H1 (cell line): Measurements from ENCODE around the gene CRACDL. TPM values are rescaled to one million over a fixed set of nuclear protein-coding genes. Genes with fewer than 3 reads are reported as not detected.

Experiments used
- CTCF ChIA-PET: fragments of 300-600 bp; sonication (Branson Sonifier 250); formaldehyde crosslinking; loops from one replicate; lab custom pipeline; 2021; ENCODE audit not compliant: partially characterized antibody; lab: Charles Lee
- POLR2A ChIA-PET: fragments of 300-600 bp; sonication (Branson Sonifier 250); formaldehyde crosslinking; loops from one replicate; lab custom pipeline; 2021; ENCODE audit warnings: inconsistent platforms; ENCODE audit not compliant: partially characterized antibody; lab: Charles Lee
- DNase-seq, 2 experiments: peaks; one replicate each; pipeline versions ENCODE4 v3.0.0 to v3.0.0-alpha.2; 2010 to 2022; ENCODE audit warnings: low spot score in 2 of 2, low read depth in 1 of 2, mixed read lengths in 1 of 2
- FAIRE-seq: peaks from 2 replicates; lab custom pipeline; 2011; peaks lifted over from hg19 to GRCh38; lab: Jason Lieb, UNC
- H2AFZ ChIP-seq: 2 replicates; pipeline ENCODE4 v1.8.1; 2012; ENCODE audit warnings: low read length, inconsistent platforms
- H2AK5ac ChIP-seq: 2 replicates; pipeline ENCODE4 v1.6.1; 2013; ENCODE audit warnings: low read depth, low read length
- H2BK120ac ChIP-seq: replicated peaks from 2 replicates; pipeline ENCODE3; 2013; ENCODE audit warnings: low read depth, low read length, inconsistent platforms
- H2BK12ac ChIP-seq: 2 replicates; pipeline ENCODE4 v1.6.1; 2013; ENCODE audit warnings: low read depth, low read length
- H2BK15ac ChIP-seq: 2 replicates; pipeline ENCODE4 v1.6.1; 2013; ENCODE audit warnings: low read length
- H2BK20ac ChIP-seq: 2 replicates; pipeline ENCODE4 v1.6.1; 2013; ENCODE audit warnings: low read length
- H2BK5ac ChIP-seq: 2 replicates; pipeline ENCODE4 v1.6.1; 2013; ENCODE audit warnings: low read depth, low read length
- H3K14ac ChIP-seq: 2 replicates; pipeline ENCODE4 v1.6.1; 2013; ENCODE audit warnings: inconsistent platforms; ENCODE audit not compliant: insufficient read length
- H3K18ac ChIP-seq: 2 replicates; pipeline ENCODE4 v1.6.1; 2013; ENCODE audit warnings: low read length; ENCODE audit errors: extremely low read depth
- H3K23ac ChIP-seq: 2 replicates; pipeline ENCODE4 v1.6.1; 2013; ENCODE audit warnings: inconsistent platforms; ENCODE audit not compliant: insufficient read length
- H3K23me2 ChIP-seq: 2 replicates; pipeline ENCODE4 v1.6.1; 2013; ENCODE audit warnings: low read depth, low read length
- H3K27ac ChIP-seq: 2 replicates; pipeline ENCODE4 v1.6.1; 2011; ENCODE audit warnings: low read depth, low read length, inconsistent platforms
- H3K27me3 ChIP-seq, 4 experiments: replicated peaks in 1 of 4; 1 replicate in 1 of 4; 2 replicates in 3 of 4; pipeline versions ENCODE4 v1.6.1 to v1.8.1; 2011 to 2013; ENCODE audit warnings: low read length in 3 of 4, mild to moderate bottlenecking in 3 of 4, inconsistent platforms in 2 of 4, mixed read lengths in 2 of 4, moderate library complexity in 1 of 4; ENCODE audit not compliant: control insufficient read depth in 3 of 4, insufficient read depth in 3 of 4; ENCODE audit errors: extremely low read depth in 1 of 4
- H3K36me3 ChIP-seq, 4 experiments: 2 replicates each; pipeline versions ENCODE4 v1.6.1 to v1.8.1; 2011 to 2013; ENCODE audit warnings: mild to moderate bottlenecking in 4 of 4, low read length in 3 of 4, moderate library complexity in 2 of 4, control low read depth in 1 of 4, inconsistent platforms in 1 of 4; ENCODE audit not compliant: insufficient read depth in 4 of 4, control insufficient read depth in 2 of 4
- H3K4ac ChIP-seq: replicated peaks from 2 replicates; pipeline ENCODE3; 2013; ENCODE audit warnings: low read length, low read depth, mixed read lengths, inconsistent platforms; ENCODE audit not compliant: insufficient read length
- H3K4me1 ChIP-seq, 4 experiments: replicated peaks in 1 of 4; 1 replicate in 1 of 4; 2 replicates in 3 of 4; pipeline versions ENCODE4 v1.6.1 to v1.8.1; 2011 to 2013; ENCODE audit warnings: low read length in 3 of 4, inconsistent platforms in 2 of 4, mixed read lengths in 1 of 4; ENCODE audit not compliant: insufficient read depth in 4 of 4, control insufficient read depth in 3 of 4
- H3K4me2 ChIP-seq, 2 experiments: 2 replicates each; pipeline versions ENCODE4 v1.6.1 to v1.8.1; 2011 to 2013; ENCODE audit warnings: low read depth in 2 of 2, low read length in 2 of 2, control low read depth in 1 of 2, inconsistent platforms in 1 of 2, mild to moderate bottlenecking in 1 of 2; ENCODE audit not compliant: insufficient read depth in 1 of 2
- H3K4me3 ChIP-seq, 4 experiments: fragments of 200-600, 300-600 bp in 1 of 4; sonication (generic), shearing (Covaris generic), sonication (Bioruptor Twin) in 1 of 4; 2 replicates each; pipeline versions ENCODE4 v1.5.1 to v1.8.1; 2011 to 2016; ENCODE audit warnings: low read length in 4 of 4, low read depth in 3 of 4, control low read depth in 2 of 4, inconsistent platforms in 2 of 4, mild to moderate bottlenecking in 2 of 4, mixed read lengths in 1 of 4, moderate library complexity in 1 of 4; ENCODE audit not compliant: insufficient read depth in 2 of 4; ENCODE audit errors: extremely low read depth in 1 of 4
- H3K56ac ChIP-seq: replicated peaks from 2 replicates; pipeline ENCODE3; 2013; ENCODE audit warnings: low read depth, mild to moderate bottlenecking, mixed read lengths, low read length, inconsistent platforms; ENCODE audit not compliant: insufficient read length
- H3K79me1 ChIP-seq: 2 replicates; pipeline ENCODE4 v1.6.1; 2013; ENCODE audit warnings: low read depth, low read length, control low read depth
- H3K79me2 ChIP-seq, 2 experiments: 2 replicates each; pipeline versions ENCODE4 v1.6.1 to v1.8.1; 2012 to 2013; ENCODE audit warnings: low read length in 2 of 2, mild to moderate bottlenecking in 2 of 2, inconsistent platforms in 1 of 2; ENCODE audit not compliant: insufficient read depth in 2 of 2, control insufficient read depth in 1 of 2
- H3K9ac ChIP-seq, 4 experiments: replicated peaks in 1 of 4; 1 replicate in 1 of 4; 2 replicates in 3 of 4; pipeline versions ENCODE4 v1.6.1 to v1.8.1; 2011 to 2013; ENCODE audit warnings: low read depth in 3 of 4, low read length in 3 of 4, control low read depth in 2 of 4, mild to moderate bottlenecking in 2 of 4, moderate library complexity in 2 of 4, inconsistent platforms in 1 of 4; ENCODE audit errors: extremely low read depth in 1 of 4
- H3K9me3 ChIP-seq, 2 experiments: 2 replicates each; pipeline versions ENCODE4 v1.6.1 to v1.8.1; 2012 to 2013; ENCODE audit warnings: mild to moderate bottlenecking in 2 of 2, moderate library complexity in 2 of 2, control low read depth in 1 of 2, inconsistent platforms in 1 of 2, low read depth in 1 of 2, low read length in 1 of 2, mixed read lengths in 1 of 2; ENCODE audit not compliant: insufficient read depth in 2 of 2
- H4K20me1 ChIP-seq, 2 experiments: replicated peaks in 1 of 2; 2 replicates each; pipeline versions ENCODE3 to v1.8.1; 2011 to 2013; ENCODE audit warnings: inconsistent platforms in 2 of 2, low read length in 2 of 2, mild to moderate bottlenecking in 1 of 2; ENCODE audit not compliant: insufficient read depth in 2 of 2, control insufficient read depth in 1 of 2
- H4K5ac ChIP-seq: 2 replicates; pipeline ENCODE4 v1.6.1; 2013; ENCODE audit warnings: low read length, low read depth, mixed read lengths, inconsistent platforms; ENCODE audit not compliant: insufficient read length
- H4K8ac ChIP-seq: 2 replicates; pipeline ENCODE4 v1.8.0; 2013; ENCODE audit warnings: mild to moderate bottlenecking, moderate library complexity, low read length, inconsistent platforms; ENCODE audit not compliant: insufficient read depth; ENCODE audit errors: extremely low read depth
- H4K91ac ChIP-seq: replicated peaks from 2 replicates; pipeline ENCODE3; 2013; ENCODE audit warnings: low read length, mixed read lengths, inconsistent platforms; ENCODE audit not compliant: insufficient read length
- ASH2L ChIP-seq: fragments of 200-600, 300-600 bp; sonication (generic); IDR thresholded peaks from one replicate; pipeline ENCODE4 v1.7.1; 2017; ENCODE audit warnings: low read length
- CBX5 ChIP-seq: fragments of 300-800, 300-1000 bp; sonication (generic); IDR thresholded peaks from 2 replicates; pipeline ENCODE4 v1.7.1; 2016; ENCODE audit warnings: antibody characterized with exemption, low read length, low read depth
- CBX8 ChIP-seq: fragments of 300-800, 300-1000 bp; sonication (generic); IDR thresholded peaks from 2 replicates; pipeline ENCODE4 v1.7.1; 2016; ENCODE audit warnings: low read depth, low read length, borderline replicate concordance
- EGR1 ChIP-seq: IDR thresholded peaks from 2 replicates; pipeline ENCODE4 v1.6.1; 2011; ENCODE audit warnings: low read depth, low read length, borderline replicate concordance
- HDAC2 ChIP-seq, 2 experiments: fragments of 300-600 bp in 1 of 2; sonication (generic) in 1 of 2; IDR thresholded peaks; 2 replicates each; pipeline ENCODE4 v1.6.1; 2011 to 2012; ENCODE audit warnings: low read depth in 2 of 2, low read length in 2 of 2, mild to moderate bottlenecking in 2 of 2, moderate library complexity in 2 of 2, borderline replicate concordance in 1 of 2, inconsistent platforms in 1 of 2
- KDM1A ChIP-seq: fragments of 200-600, 300-600 bp; sonication (generic); IDR thresholded peaks from 2 replicates; pipeline ENCODE4 v1.7.1; 2016; ENCODE audit warnings: mild to moderate bottlenecking, low read length, borderline replicate concordance
- MAFK ChIP-seq: IDR thresholded peaks from 2 replicates; pipeline ENCODE4 v1.6.1; 2012; ENCODE audit warnings: low read depth, mild to moderate bottlenecking, improper control_type of control experiment, low read length
- MAX ChIP-seq: IDR thresholded peaks from 2 replicates; pipeline ENCODE4 v1.6.1; 2012; ENCODE audit warnings: inconsistent platforms
- RFX5 ChIP-seq: IDR thresholded peaks from 2 replicates; pipeline ENCODE4 v1.6.1; 2011; ENCODE audit warnings: low read depth, low read length, improper control_type of control experiment, borderline replicate concordance
- SAP30 ChIP-seq: fragments of 300-600 bp; sonication (generic); IDR thresholded peaks from 2 replicates; pipeline ENCODE4 v1.7.1; 2012; ENCODE audit warnings: low read length, moderate library complexity, mild to moderate bottlenecking, inconsistent platforms; ENCODE audit not compliant: insufficient read depth, insufficient replicate concordance
- SIN3A ChIP-seq, 2 experiments: IDR thresholded peaks in 1 of 2; conservative IDR thresholded peaks in 1 of 2; 2 replicates each; pipeline ENCODE4 v1.6.1; 2011 to 2012; ENCODE audit warnings: low read length in 2 of 2, improper control_type of control experiment in 1 of 2, low read depth in 1 of 2, mild to moderate bottlenecking in 1 of 2
- SIRT6 ChIP-seq: IDR thresholded peaks from one replicate; pipeline ENCODE4 v1.7.1; 2012; ENCODE audit warnings: low read length, inconsistent platforms
- SIX5 ChIP-seq: IDR thresholded peaks from 2 replicates; pipeline ENCODE4 v1.6.1; 2011; ENCODE audit warnings: mild to moderate bottlenecking, low read depth, low read length
- TBP ChIP-seq: IDR thresholded peaks from 2 replicates; pipeline ENCODE4 v1.6.1; 2011; ENCODE audit warnings: low read depth, low read length, improper control_type of control experiment
- TEAD4 ChIP-seq: IDR thresholded peaks from 2 replicates; pipeline ENCODE4 v1.6.1; 2012; ENCODE audit warnings: low read depth, low read length, inconsistent platforms, mixed read lengths
- WGBS, 2 experiments: shearing (Covaris generic) in 1 of 2; methylation state at CpG; one replicate each; pipeline versions ENCODE4 v1.1.6 to v1.1.7; 2013 to 2015; ENCODE audit warnings: low lambda C conversion rate in 2 of 2, mixed read lengths in 2 of 2, inconsistent platforms in 1 of 2, low coverage in 1 of 2, missing lambda C conversion rate in 1 of 2; ENCODE audit not compliant: insufficient replicate concordance in 2 of 2, insufficient coverage in 1 of 2, insufficient read length in 1 of 2; ENCODE audit errors: extremely low coverage in 1 of 2, missing lambda C conversion rate in 1 of 2; 5-methylcytosine and 5-hydroxymethylcytosine counted together
- polyA plus RNA-seq, 7 experiments: library from polyadenylated mRNA; depleted of rRNA in 3 of 7; stranded (reverse) in 5 of 7; unstranded in 2 of 7; fragments of >200 nt in 5 of 7; fragments of 200-250 nt in 2 of 7; gene quantifications; 1 replicate in 5 of 7; 2 replicates in 1 of 7; 4 replicates in 1 of 7; pipeline versions ENCODE4 v1.2.1 to v1.2.3, GENCODE V29; 2011 to 2013; ENCODE audit warnings: missing spikeins in 2 of 7, mixed read lengths in 2 of 7
- total RNA-seq: library from RNA; stranded (reverse); fragmentation: NEBNext Ultra II Directional; extraction: Animal tissue kit (Norgen Biotek cat#: 25700); gene quantifications from 2 replicates; pipeline ENCODE4 v1.2.1, GENCODE V29; 2021

The CRACDL gene
- total and polyA plus RNA-seq, 2 of the 8 experiments (the other 6 are each of a cell fraction or from before 2014, with no cell fraction given): 0.07 to 0.38 TPM

- H2BK20ac ChIP-seq: no peak overlapping the region
- no peak overlapping the region for H2BK12ac ChIP-seq
- no peak overlapping the region for H3K14ac ChIP-seq
- H3K18ac ChIP-seq: no peak overlapping the region
- H2BK5ac ChIP-seq: no peak overlapping the region
- no peak overlapping the region for H3K27ac ChIP-seq
- H4K5ac ChIP-seq: no peak overlapping the region
- no peak overlapping the region for H3K9ac ChIP-seq
- no peaks in the 10 kb centered on the region for H3K79me1 ChIP-seq
- TF ChIP-seq TEAD4 (no peak), SIN3A (conservative IDR thresholded peaks at IDR 0.05 in 1 of 2, IDR thresholded peaks at IDR 0.05 in 1 of 2; ENCODE audit: low read depth in 1 of 2, low read length in 2 of 2) (no peak), TBP (no peak), EGR1 (no peak), RFX5 (no peak), HDAC2 (IDR thresholded peaks at IDR 0.05; ENCODE audit: borderline replicate concordance in 1 of 2, low read depth in 2 of 2, low read length in 2 of 2) (no peak), ASH2L (no peak), SIX5 (no peak), MAFK (no peak), SAP30 (no peak), SIRT6 (no peak), CBX8 (no peak), MAX (no peak), CBX5 (no peak), KDM1A (no peak)
- no peak overlapping the region for H2AK5ac ChIP-seq
- no peaks in the 10 kb centered on the region for H3K36me3 ChIP-seq
- ChIA-PET POLR2A (no interaction called here), CTCF (no interaction called here)
- 86% methylated on average over 6 of the region's 6 CpGs; no CpG with 5 or more reads in 1 of the 2 experiments for WGBS, 2 experiments
- FAIRE-seq (no peak), DNase-seq (no peak)
- no peak overlapping the region for H3K4ac ChIP-seq
- H4K20me1 ChIP-seq: no peaks in the 10 kb centered on the region
- no peak overlapping the region for H4K8ac ChIP-seq
- H2BK15ac ChIP-seq: no peak overlapping the region
- H2BK120ac ChIP-seq: no peak overlapping the region
- no peak overlapping the region for H3K4me2 ChIP-seq
- no peaks in the 10 kb centered on the region for H3K4me1 ChIP-seq
- H3K23me2 ChIP-seq: no peaks in the 10 kb centered on the region
- no peak overlapping the region for H3K23ac ChIP-seq
- no peaks in the 10 kb centered on the region for H3K79me2 ChIP-seq
- peaks cover 3 to 8% of the 10 kb centered on the region in 2 experiments; a peak in 1 of 4 replicates for H3K9me3 ChIP-seq
- no peak overlapping the region for H4K91ac ChIP-seq
- H3K27me3 ChIP-seq: no peaks in the 10 kb centered on the region
- no peak overlapping the region for H2AFZ ChIP-seq
- no peak overlapping the region for H3K4me3 ChIP-seq
- H3K56ac ChIP-seq: no peak overlapping the region
Measured at GRCh38 chr2:98786179-98786578, 149.8 kb downstream of the CRACDL start.
